Chondrocyte (in vitro differentiated cells): ENCODE results near the gene IL15RA. TPM values are rescaled to one million over a fixed set of nuclear protein-coding genes. Genes with fewer than 3 reads are reported as not detected.

Experiments
- DNase-seq: peaks from one replicate; pipeline ENCODE4 v3.0.0; 2021; ENCODE audit warnings: mixed read lengths, low spot score
- H3K27ac Mint-ChIP-seq: one replicate; pipeline ENCODE4 v1.8.0; 2021; ENCODE audit warnings: mild to moderate bottlenecking, moderate library complexity, mixed read lengths; ENCODE audit not compliant: unreplicated experiment
- H3K27me3 Mint-ChIP-seq: 2 replicates; pipeline ENCODE4 v1.8.0; 2021; ENCODE audit warnings: low read depth, mixed read lengths
- H3K36me3 Mint-ChIP-seq: 2 replicates; pipeline ENCODE4 v1.8.0; 2021; ENCODE audit warnings: low read depth, mixed read lengths
- H3K4me1 Mint-ChIP-seq: 2 replicates; pipeline ENCODE4 v1.8.0; 2021; ENCODE audit warnings: low read depth, mild to moderate bottlenecking, mixed read lengths
- H3K4me3 Mint-ChIP-seq: one replicate; pipeline ENCODE4 v1.8.0; 2021; ENCODE audit warnings: mild to moderate bottlenecking, moderate library complexity, mixed read lengths; ENCODE audit not compliant: unreplicated experiment
- H3K9me3 Mint-ChIP-seq: 2 replicates; pipeline ENCODE4 v1.8.0; 2021; ENCODE audit warnings: low read depth, mixed read lengths
- CTCF ChIP-seq: fragments of 200-600 bp; sonication (generic); IDR thresholded peaks from 2 replicates; pipeline ENCODE4 v1.5.0; 2021; ENCODE audit warnings: antibody characterized with exemption, mild to moderate bottlenecking, moderate library complexity
- total RNA-seq: library from RNA; stranded (reverse); gene quantifications from 3 replicates; pipeline ENCODE4 v1.2.1, GENCODE V29; 2021

IL15RA gene
- total RNA-seq, 1 donor from 2014 or later: 0.65 TPM

DNA sequence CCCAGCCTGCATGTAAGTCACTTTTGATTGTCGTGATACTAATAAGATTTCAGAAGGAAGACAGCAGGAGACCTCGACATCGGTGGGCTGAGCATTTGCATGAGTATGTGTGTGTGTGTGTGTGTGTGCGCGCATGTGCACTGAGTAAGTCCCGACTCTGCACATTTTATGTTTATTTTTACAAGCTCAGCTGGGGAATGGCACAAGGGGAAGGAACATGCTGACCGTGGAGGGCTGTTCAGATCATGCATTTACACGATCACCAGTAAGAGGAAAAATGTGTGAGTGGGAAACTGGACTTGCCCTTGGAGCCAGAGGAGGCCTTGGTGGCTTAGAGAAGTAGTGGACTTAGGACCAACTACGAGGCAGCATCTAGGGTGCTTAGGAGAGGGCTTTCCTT, 43.5 kb upstream of the IL15RA start:
- no peak for TF ChIP-seq CTCF
- no peak overlapping the region for H3K4me3 Mint-ChIP-seq
- H3K36me3 Mint-ChIP-seq: no peaks in the 10 kb centered on the region
- no peaks in the 10 kb centered on the region for H3K9me3 Mint-ChIP-seq
- peaks cover 13% of the 10 kb centered on the region for H3K27me3 Mint-ChIP-seq
- no peak for DNase-seq
- no peaks in the 10 kb centered on the region for H3K4me1 Mint-ChIP-seq
- H3K27ac Mint-ChIP-seq: no peak overlapping the region

- Mint-ChIP-seq H3K9me3 (no peaks in the 10 kb centered on the region), H3K4me3 (no peak overlapping the region), H3K36me3 (no peaks in the 10 kb centered on the region), H3K27me3 (peaks cover 13% of the 10 kb centered on the region), H3K4me1 (no peaks in the 10 kb centered on the region), H3K27ac (no peak overlapping the region)
- TF ChIP-seq CTCF: no peak
- no peak for DNase-seq
These were observed 42.5 kb upstream of the IL15RA start for GRCh38 chr10:6019796-6020195.

GRCh38 chr10:6019010-6019782, 41.9 kb upstream of the IL15RA start:
- H3K27ac Mint-ChIP-seq: no peak overlapping the region
- no peak for DNase-seq
- no peaks in the 10 kb centered on the region for H3K36me3 Mint-ChIP-seq
- H3K27me3 Mint-ChIP-seq: peaks cover 13% of the 10 kb centered on the region
- no peaks in the 10 kb centered on the region for H3K4me1 Mint-ChIP-seq
- TF ChIP-seq CTCF: no peak
- no peak overlapping the region for H3K4me3 Mint-ChIP-seq
- no peaks in the 10 kb centered on the region for H3K9me3 Mint-ChIP-seq

DNA sequence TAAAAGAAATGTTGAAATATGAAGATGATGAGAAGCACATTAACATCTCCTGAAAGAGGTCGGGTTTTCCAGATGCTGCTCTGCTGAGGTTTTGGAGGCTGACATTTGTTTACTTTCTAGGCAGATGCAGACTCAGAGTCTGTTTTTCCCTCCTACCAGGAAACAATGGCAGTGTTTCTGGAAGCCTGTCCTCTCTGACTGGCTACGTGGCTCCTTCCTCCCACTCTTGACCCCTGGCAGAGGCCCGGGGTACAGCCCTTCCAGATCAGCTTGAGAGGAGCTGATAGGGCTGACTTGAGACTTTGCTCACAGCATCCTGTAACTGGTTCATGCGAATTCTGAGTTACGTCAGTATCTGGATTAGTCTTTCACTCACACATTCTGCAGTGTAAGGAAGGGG, 41.1 kb upstream of the IL15RA start:
- TF ChIP-seq CTCF: no peak
- H3K4me3 Mint-ChIP-seq: no peak overlapping the region
- no peaks in the 10 kb centered on the region for H3K4me1 Mint-ChIP-seq
- H3K9me3 Mint-ChIP-seq: no peaks in the 10 kb centered on the region
- DNase-seq: no peak
- no peaks in the 10 kb centered on the region for H3K36me3 Mint-ChIP-seq
- no peak overlapping the region for H3K27ac Mint-ChIP-seq
- H3K27me3 Mint-ChIP-seq: peaks cover 14% of the 10 kb centered on the region

- no peaks in the 10 kb centered on the region for H3K36me3 Mint-ChIP-seq
- no peak for TF ChIP-seq CTCF
- no peaks in the 10 kb centered on the region for H3K9me3 Mint-ChIP-seq
- no peak overlapping the region for H3K27ac Mint-ChIP-seq
- peaks cover 16% of the 10 kb centered on the region for H3K27me3 Mint-ChIP-seq
- no peaks in the 10 kb centered on the region for H3K4me1 Mint-ChIP-seq
- H3K4me3 Mint-ChIP-seq: no peak overlapping the region
- DNase-seq: no peak
These were observed 40.5 kb upstream of the IL15RA start for GRCh38 chr10:6017781-6018354.
